SK-N-SH (cell line): Measurements from ENCODE around the gene RHOBTB1.

Experiments
- EP300 ChIP-seq, 2 experiments: IDR thresholded peaks; 2 replicates each; pipeline versions ENCODE4 v1.4.0 to v1.6.1; 2012; ENCODE audit warnings: borderline replicate concordance in 1 of 2, low read depth in 1 of 2, low read length in 1 of 2
- EZH2phosphoT487 ChIP-seq: fragments of 200-600 bp; sonication (generic); IDR thresholded peaks from 2 replicates; pipeline ENCODE4 v1.6.1; 2017; ENCODE audit warnings: low read depth, mixed run types, mild to moderate bottlenecking, antibody characterized with exemption, moderate library complexity, borderline replicate concordance
- MXI1 ChIP-seq: IDR thresholded peaks from 2 replicates; pipeline ENCODE4 v1.6.1; 2012; ENCODE audit warnings: mild to moderate bottlenecking, low read depth, low read length, improper control_type of control experiment
- RFX5 ChIP-seq: IDR thresholded peaks from 2 replicates; pipeline ENCODE4 v1.6.1; 2012; ENCODE audit warnings: mild to moderate bottlenecking, improper control_type of control experiment, low read length
- SIN3A ChIP-seq: IDR thresholded peaks from 2 replicates; pipeline ENCODE4 v1.6.1; 2012; ENCODE audit warnings: low read depth, mild to moderate bottlenecking, low read length, moderate library complexity, borderline replicate concordance
- SMC3 ChIP-seq: IDR thresholded peaks from 2 replicates; pipeline ENCODE4 v1.6.1; 2012; ENCODE audit warnings: low read depth, low read length, improper control_type of control experiment
- TF ChIP-seq, protein P1 (sequence below): fragments of 200-600 bp; sonication (generic); IDR thresholded peaks from 2 replicates; pipeline ENCODE4 v1.6.1; 2017; ENCODE audit warnings: antibody characterized with exemption, mild to moderate bottlenecking, moderate library complexity

GRCh38 chr10:60964257-60965235 lies 20.6 kb upstream of the RHOBTB1 start:
- peak; percentile 61; the same call in 1 of the 2 replicates for TF ChIP-seq RFX5
- TF ChIP-seq EP300 (IDR thresholded peaks at IDR 0.05; ENCODE audit: borderline replicate concordance in 1 of 2, low read depth in 1 of 2, low read length in 1 of 2) = peak; percentile 60 to 70; a peak in 3 of 4 replicates
- TF ChIP-seq, protein P1, sequence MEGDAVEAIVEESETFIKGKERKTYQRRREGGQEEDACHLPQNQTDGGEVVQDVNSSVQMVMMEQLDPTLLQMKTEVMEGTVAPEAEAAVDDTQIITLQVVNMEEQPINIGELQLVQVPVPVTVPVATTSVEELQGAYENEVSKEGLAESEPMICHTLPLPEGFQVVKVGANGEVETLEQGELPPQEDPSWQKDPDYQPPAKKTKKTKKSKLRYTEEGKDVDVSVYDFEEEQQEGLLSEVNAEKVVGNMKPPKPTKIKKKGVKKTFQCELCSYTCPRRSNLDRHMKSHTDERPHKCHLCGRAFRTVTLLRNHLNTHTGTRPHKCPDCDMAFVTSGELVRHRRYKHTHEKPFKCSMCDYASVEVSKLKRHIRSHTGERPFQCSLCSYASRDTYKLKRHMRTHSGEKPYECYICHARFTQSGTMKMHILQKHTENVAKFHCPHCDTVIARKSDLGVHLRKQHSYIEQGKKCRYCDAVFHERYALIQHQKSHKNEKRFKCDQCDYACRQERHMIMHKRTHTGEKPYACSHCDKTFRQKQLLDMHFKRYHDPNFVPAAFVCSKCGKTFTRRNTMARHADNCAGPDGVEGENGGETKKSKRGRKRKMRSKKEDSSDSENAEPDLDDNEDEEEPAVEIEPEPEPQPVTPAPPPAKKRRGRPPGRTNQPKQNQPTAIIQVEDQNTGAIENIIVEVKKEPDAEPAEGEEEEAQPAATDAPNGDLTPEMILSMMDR = peak; percentile 91
- TF ChIP-seq MXI1 = 0 out of 2 replicates have a peak, but pooled peaks have one; percentile 21
- TF ChIP-seq SIN3A = no peak
- TF ChIP-seq EZH2phosphoT487 = no peak
- peak; percentile 82 for TF ChIP-seq SMC3
